ENCODE results near the gene CERCAM.

- no peak for TF ChIP-seq CTCF (IDR thresholded peaks at IDR 0.05; ENCODE audit: insufficient read depth, low read length, poor library complexity, severe bottlenecking)
- TF ChIP-seq EZH2phosphoT487 (conservative IDR thresholded peaks at IDR 0.05; ENCODE audit: low read length), result no peak
Observed at GRCh38 chr9:128408963-128409431, 11.7 kb upstream of the CERCAM start.
